NCI-H1105 (cell line): Measurements from ENCODE around the gene SLC6A6.

Source experiments
- DNase-seq: peaks from one replicate; lab custom pipeline; 2025; lab: John Stamatoyannopoulos, UW

The SLC6A6 gene

DNA sequence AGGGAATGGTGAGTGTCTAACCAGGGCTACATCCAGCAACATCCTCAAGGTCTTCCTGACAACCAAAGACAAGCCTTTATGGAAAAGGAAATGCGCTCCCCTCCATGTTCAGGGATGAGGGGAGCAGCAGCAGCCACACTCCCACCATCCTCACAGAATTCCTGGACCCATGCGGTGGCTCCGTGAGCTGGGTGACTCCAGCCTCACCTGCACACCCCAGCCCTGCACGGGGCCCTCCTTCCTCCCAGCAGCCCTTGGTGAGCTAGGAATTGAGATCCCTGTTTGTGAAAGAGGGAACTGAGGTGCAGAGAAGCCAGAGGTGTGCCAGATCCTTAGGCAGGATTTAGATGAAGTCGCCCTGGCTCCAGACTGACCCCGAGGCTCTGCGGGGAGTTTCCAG, 85.4 kb downstream of the SLC6A6 start:
- no peak for DNase-seq

DNA sequence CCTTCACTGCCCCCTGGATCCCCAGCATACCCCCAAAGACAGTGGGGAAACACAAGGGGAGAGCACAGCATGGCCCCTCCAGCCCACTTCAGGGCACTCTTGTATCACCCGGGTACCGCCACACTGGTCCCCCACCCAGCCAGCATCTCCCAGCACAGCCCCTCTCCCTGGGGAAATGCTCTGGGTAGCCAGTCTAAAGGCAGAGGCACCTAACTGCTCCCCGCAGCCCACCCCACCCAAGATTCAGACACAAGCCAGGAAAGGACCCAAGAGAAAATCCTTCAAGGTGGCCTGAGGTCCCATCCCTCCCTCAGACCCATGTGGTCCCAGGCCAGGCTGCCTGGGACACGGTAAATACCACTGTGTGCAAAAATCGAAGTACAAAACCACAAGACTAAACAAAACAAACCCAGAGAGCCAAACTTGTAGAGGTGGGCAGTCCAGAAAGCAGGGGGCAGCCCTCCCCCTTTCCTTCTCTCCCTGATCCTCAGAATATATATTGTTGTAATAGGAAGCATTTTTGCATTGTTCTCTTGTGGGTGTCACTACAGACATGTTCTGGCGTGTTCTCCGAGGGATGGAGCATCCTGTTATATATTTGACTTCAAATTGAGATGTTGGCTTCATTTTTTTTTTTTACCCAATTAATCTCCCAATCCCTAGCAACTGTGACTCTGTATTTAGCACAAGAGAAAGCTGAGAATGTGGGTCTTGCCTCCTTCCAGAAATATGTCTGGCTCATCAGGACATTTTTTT, 86.1 kb downstream of the SLC6A6 start:
- no peak for DNase-seq

DNA sequence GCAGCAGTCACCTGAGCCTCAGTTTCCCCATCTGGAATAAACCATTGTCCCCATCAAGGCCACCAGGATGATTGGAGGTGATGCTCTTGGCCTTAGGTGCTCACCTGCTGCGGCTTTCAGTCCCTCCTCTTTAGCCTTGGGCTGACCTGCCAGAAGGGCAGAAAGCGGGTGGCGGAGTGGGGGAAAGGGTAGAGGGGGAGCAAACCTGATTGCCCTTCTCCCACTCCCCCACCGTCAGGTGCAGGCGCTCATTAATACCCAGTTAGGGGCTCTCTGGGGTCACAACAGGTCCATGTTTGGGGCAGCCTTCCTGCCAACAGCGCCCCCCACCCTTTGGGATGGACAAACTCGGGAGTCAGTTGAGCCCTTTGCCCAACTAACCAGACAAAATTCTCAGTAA, 87.2 kb downstream of the SLC6A6 start:
- no peak for DNase-seq

DNA sequence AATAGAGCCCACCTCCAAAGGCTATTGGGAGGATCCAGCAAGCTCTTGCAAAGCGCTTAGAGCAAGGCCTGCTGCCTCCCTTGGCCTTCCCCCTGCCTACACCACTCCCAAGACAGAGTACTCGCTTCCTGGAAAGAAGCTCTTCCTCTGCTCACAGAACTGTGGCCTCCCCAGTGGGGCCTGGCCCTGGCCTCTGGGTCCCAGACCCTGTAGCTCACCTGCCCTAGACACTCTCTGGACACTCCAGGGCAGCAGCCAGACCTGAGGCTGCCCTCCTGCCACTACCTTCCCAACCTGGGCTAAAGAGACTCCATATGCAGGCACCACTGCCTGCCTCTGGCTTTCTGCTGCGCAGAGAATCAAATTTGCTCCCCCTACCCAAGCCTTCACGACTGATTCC, 87.8 kb downstream of the SLC6A6 start:
- no peak for DNase-seq

DNA sequence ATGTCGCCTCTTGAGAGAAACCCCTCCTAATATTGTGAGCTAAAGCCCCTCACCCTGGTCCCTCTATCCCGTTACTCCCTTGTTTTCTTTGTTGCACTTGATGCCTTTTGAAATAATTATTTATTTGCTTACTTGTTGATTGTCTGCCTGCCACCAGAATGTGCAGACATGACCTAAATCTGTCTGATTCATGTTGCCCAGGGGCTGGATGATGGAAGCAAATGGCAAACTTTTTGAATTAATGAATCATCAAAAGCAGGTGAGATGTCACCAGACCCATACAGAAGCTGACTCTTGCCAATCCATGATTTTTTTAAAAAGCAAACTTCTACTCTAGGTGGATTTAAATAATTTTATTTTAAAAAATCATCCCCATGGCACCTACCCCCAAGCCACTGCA, 88.4 kb downstream of the SLC6A6 start:
- no peak for DNase-seq

DNA sequence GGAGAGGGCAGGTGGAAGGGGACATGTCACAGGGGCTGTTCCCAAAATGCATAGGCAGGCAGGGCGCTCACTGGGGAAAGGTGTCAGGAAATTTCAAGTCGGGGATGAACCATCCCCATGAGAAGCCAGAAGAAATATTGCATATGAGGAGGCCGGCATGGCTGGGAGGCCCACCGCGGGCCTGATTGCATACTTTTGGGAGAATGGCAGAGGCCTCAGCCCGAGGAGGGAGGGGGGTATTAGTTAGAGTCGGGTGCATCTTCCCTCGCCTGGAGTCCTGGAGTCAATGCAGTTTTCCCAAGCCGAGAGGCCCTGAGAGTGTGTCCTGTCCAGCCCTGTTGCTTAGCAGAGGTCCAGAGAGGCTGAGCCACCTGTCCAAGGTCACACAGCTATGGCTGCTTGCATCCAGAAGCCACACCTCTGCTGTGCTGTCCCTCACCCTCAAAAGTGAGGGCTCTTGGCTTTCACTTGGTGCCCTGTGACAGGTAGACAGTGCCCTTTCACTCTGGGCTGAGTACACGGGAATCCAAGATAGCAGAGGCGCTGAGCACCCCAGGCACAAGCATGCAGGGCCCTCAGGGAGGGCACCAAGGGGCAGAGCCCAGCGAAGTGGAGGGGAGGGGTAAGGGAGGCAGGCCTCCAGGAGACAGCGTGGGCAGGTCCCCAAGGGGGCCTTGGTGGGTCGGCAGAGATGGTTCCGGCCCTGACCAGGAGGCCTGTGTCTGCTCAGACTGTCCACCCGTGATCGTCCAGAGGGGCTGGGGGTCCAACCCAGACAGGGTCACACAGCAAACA, 89.2 kb downstream of the SLC6A6 start:
- DNase-seq: no peak

DNA sequence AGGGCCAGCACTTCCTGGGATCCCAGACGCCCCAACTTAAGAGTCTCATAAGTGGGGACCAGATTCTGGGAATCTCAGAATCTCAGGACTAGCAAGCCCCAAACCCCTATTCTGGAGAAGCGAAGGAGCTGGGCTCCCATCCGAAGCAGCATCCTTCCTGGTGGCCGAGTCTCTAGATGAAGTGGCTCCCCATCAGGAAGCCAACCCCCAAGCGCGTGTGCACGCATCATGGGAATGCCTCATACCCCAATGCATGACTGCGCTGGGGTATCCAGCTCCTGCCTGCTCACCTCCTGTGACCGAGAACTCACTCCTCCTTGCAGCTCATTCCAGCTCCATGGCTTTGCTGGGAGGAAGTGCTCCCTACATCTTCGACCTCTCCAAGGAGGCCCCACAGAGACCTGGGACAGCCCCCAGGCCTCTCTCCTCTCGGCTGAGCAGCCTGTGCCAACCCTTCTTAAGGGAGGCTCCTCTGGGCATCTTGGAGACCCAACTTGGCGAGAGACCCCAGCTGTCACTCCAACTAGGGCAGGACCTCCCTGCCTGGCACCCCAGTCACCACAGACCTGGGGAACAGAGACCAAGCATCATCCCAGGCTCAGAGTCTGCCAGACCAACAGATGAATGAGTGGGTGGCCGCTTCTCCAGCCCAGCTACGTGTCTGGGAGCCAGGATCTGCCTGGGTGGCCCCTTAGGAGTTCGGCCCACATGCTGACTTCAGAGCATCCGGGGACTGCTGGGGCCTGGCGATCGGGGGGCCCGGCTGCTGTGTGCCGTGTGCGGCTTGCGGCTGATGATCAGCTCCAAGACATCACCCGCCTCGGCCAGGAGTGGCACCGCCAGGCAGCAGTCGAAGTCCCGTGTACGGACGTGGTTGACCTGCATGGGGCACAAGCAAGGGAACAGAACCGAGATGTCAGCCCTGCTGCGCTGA, 90.8 kb downstream of the SLC6A6 start:
- DNase-seq: no peak

DNA sequence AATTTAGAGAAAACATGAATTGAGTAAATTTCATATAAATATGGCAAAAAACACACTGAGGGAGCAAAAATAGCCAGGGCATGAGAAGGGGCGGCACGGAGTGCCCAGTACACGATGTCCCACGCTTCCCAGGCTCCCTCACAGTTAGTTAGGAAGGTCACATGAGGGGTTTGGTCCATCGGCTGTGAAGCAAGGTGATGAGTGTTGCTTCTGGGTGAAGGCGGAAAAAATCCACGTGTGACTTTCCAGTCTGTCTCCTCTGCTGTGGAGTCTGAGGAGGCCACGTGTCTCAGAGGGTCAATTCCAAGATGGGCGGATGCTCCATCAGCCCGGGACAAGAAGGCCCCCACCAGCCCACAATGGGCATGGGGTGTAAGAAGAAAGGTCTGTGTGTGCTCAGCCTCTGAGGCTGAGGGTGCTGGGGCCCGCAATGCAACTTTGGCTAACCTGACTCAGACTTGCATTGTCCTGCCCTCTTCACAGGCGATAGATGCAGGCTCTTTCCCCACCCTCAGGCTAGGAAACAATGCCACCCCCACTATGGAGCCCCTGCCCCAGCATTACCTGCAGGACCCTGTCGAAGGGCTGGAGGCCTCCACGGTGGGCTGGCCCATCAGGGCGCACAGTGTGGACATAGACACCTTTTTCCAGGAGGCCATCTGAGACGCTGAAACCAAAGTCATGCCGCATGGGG, 92.0 kb downstream of the SLC6A6 start:
- DNase-seq: no peak

DNA sequence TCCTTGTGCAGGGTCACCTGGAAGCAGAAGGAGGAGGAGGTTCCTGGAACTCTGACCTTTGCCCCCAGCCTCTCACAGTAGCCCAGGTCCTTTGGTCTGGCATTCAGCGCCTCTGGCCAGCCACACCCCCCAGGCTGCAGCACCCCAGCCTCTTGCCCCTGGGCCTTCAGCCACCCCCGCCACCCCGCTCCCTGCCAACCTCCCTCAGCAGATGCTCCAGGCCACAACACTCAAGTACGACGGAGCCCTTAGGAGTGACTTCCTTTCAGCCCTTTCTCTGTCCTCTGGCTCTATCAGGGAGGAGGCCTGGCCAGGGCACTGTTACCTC, 92.5 kb downstream of the SLC6A6 start:
- DNase-seq: no peak

DNA sequence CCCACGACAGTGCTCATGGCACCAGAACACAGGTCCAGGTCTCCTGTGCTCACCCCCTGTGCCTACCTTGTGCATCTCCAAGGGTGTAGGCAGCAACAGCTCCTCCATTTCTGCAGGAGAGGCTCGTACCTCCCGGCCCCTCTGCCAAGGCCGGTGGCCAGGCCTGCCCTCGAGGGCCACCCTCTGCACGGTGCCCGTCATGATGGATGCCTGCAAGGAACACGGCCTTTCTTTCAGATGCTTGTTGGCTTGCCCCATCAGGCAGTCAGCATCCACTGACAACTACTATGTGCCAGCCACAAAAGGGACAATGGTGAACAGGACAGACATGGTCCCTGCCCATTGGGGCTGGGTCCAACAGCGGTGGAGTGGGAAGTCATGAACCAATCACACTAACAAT, 93.9 kb downstream of the SLC6A6 start:
- no peak for DNase-seq

DNA sequence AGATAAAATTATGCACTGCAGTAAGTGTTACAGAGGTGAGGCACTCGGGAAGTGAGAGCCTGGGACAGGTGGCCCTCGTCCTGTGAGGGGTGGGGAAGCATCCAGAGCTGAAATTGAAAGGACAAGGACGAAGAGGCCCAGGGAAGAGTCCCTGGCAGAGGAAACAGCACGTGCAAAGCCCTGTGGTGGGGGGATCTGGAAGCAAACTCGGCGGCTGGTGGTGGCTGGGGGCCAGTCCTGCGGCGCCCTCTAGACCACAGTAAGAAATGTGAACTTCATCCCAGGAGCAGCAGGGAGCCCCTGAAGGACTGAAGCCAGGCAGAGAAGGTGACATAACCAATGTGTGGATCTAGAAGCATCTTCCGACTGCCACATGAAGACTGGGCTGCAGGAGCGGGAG, 94.9 kb downstream of the SLC6A6 start:
- DNase-seq: no peak

DNA sequence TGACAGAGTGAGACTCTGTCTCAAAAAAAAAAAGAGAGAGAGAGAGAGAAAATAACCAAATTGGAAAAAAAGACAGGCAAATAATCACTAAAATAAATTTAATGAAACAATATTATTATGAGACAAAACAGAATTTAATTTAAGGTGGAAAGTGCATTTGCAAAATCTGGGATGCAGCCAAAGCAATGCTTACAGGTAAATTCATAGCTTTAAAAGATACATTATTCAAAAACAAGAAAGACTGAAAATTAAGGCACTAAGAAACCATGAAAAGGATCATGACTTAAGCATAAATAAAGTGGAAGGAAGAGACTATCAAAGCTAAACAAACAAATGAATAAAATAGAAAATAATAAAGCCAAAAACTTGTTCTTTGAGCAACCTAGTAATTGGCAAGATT, 100.1 kb downstream of the SLC6A6 start:
- DNase-seq: no peak

DNA sequence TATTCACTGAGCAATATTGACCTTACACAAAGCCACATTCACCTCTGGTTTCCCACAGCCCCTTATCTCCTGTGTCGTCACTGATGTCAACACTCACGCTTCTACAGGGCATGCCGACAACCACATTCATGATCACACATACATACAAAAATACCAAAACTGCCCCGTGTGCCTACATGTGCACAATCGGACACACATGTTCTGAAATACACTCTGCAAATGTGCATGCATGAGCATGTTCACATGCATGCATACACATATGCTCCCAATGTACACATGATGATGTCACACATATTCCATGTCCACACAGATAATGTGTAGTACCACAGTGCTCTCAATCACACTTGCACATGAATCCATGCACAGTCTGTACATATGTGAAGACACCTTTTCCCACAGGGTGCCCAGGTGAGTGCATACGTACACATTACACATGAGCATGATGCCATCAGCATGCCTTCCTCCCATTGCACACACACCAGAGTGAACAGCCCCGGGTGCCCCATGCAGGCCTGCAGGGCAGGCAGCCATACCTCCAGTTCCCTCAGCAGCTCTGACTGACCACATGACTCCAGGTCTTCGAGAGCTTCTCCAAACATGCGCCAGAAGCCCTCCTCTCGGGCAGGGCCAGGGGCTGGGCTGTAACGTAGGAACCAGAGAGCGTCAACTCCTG, 100.8 kb downstream of the SLC6A6 start:
- DNase-seq: no peak

DNA sequence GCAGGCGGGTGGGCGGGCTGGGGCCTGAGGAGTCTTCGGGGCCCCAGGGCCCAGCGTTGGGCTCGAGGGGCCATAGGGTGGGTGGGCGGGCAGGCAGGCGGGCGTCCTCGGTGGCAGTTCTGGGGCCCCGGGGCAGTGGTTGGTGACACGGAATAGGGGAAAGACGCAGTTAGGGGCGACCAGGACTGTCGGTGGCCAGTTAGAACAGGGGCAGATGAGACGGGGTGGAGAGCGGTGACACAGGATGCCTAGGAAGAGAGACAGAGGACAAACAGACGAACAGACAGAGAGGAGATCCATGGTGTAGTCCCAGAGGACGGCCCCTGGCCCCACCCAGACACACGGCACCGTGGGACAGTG, 101.3 kb downstream of the SLC6A6 start:
- DNase-seq: no peak

DNA sequence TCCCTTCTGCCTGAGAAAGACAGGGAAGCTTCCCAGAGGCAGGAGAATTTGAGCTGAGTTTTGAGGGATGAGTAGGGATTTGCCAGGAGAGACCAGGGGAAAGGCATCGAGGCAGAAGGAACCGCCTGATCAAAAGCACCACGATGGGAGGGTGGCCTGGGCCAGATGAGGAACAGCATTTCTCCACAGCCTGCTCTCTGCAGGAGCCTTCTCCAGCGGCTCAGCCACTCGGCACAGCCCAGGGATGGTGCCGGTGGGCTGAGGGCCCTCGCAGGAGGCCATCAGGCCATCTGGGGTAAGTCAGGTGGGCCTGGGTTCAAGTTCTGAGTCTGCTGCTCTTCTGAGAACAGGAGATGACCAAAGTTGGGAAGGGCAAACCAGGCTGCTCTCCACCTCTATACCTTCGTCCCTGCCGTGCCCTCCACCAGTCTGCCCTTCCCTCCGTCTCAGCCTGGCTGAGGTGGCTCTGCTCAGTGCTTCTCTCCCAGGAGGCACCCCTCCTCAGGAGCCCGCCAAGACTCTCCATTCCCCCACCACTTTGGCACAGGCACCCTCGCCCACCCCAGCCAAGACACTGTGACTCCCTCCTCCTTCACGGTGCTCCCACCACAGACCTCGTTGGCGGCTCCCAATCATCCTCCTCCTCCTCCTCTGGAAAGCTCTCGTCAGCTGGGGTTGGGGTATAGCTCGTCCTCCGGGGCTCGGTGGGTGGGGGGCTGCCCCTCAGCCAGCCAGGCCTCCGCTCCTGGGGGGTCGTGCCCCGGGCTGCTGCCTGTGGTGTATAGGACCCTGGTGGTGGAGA, 102.8 kb downstream of the SLC6A6 start:
- DNase-seq: no peak

DNA sequence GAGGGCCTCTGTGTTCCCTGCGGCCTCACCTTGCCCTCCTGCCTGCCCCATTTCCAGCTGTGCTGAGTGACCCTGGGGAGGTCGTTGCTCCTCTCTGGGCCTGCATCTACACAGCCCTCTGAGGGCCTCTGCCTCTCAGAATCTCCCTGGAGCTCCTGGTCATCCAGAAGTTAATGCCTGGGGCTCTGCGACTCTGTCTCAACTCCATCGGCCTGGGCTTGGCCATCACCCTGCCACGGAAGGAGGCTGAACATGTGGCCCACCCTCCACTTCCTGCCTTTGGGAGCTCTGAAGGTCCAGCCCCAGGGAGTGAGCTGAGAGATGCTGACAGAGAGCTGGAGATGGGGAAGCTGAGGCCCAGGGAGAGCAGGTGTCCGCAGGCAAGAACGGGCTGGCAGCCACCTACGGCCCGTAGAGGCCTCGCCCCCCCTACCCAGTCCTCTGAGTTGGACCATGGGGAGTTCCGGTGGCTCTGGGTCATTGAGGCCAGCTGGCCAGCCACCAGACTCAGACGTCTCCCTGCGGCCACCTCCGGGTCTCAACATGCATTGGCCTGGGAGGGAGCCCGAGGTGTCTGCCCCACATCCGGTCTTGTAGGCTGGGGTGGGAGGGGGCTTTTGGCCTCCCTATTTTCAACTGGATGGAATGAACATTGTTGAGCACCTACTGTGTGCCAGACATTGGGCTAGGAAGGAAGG, 103.5 kb downstream of the SLC6A6 start:
- no peak for DNase-seq

DNA sequence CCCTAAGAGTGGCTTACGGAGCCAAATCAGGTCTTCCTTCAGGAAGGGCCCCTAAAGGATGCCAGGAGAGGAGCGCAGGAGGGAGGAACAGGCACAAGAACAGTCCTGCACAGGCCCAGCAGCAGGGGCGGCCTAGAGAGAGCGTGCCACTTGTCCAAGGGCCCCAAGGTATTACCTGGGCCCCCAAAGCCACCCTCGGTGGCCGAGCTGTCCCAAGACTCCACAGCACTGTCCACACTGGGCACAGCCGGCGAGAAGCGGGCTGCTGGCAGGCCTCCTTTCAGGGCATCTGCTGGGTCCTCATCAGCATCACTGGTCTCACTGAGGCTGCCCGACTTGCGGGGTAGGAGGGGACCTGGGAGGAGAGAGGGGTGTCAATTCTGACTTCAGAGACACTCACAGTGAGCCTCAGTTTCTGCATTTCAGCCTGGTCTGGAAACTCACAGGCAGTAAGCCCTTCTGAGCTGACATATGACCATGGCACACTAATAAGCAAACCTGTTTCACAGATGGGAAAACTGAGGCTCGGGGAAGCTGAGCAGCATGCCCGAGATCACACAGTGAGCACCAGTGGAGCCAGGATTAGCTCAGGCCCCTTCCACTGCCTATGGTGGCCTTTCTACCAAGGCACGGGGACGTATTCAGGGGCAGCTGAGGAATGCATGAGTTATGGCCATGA, 104.4 kb downstream of the SLC6A6 start:
- DNase-seq: no peak

DNA sequence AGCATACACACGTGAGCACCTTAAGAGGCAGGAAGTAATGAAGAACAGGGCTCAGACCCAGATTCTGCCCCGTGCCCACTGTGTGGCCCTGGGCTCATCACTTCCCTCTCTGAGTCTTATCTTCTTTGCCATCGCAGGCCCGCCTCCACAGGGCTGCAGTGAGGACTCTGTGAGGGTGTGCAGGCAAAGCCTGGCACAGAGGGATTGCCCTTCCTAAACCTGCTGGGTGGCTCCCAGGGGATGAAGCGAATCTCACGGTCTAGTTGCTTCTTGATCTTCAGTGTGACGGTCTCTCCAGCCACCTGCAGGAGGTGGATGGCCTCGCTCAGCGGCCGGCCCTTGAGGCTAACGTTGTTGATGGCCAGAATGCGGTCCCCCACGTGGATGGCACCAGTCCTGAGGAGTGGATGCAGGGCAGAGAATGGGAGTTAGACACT, 104.9 kb downstream of the SLC6A6 start:
- DNase-seq: no peak

DNA sequence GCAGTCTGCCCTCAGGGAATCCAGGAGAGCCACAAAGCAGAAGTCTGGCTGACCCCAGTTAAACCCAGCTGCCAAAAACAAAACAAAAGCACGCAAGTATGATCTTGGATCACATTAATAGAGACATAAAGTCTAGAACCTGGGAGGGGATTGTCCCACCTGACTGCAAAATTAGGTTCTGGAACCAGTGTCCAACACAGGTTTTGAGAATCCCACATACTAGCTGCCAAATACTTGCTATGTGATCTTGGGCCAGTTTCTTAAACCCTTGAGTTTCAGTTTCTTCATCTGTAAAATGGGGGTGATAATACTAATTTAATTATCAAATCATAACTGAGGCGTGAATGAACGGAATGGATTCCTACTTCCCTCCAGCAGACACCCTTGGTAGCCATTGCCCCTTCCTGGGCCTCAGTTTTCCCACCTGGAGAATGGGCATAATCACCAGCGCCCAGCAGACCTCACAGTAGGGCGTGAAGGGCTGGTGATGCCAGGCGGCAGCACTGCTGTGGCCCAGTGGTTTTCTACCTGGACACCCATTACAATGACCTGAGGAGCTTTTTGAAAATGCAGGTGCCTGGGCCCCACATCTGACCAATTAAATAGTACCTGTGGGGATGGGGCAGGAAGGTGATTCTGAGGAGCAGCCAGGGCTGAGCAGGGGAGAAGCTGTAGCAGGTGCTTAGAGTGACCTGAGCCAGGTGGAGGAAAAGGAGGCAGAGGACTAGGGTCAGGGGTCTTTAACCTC, 105.5 kb downstream of the SLC6A6 start:
- no peak for DNase-seq
